ENCODE measurements around the gene ZBTB8A.
"Not testable (repeated sequence)": the region's sequence is repeated elsewhere in the genome, so short reads cannot be mapped to it uniquely, and the experiment has no call there.

The ZBTB8A gene

GRCh38 chr1:32538887-32539583 lies at the start of gene ZBTB8A:
Gene ZBTB8A, plus strand, starts transcription at chr1:32539427. Its CDS starts 53,505 bp downstream, at chr1:32592932.
- DNase-seq (ENCODE audit: low read depth), result no peak

- no peak for DNase-seq (ENCODE audit: low read depth)
Measured at GRCh38 chr1:32489774-32490454, 49.3 kb upstream of the ZBTB8A start.

GRCh38 chr1:32491386-32491785 lies 47.8 kb upstream of the ZBTB8A start:
- no peak for DNase-seq (ENCODE audit: low read depth)

- DNase-seq (ENCODE audit: low read depth), result no peak
Measured at GRCh38 chr1:32494196-32494595, 45.0 kb upstream of the ZBTB8A start.

GRCh38 chr1:32494711-32495337 lies 44.4 kb upstream of the ZBTB8A start:
- DNase-seq (ENCODE audit: low read depth), result no peak

- DNase-seq (ENCODE audit: low read depth), result no peak
Measured at GRCh38 chr1:32496127-32496526, 43.1 kb upstream of the ZBTB8A start.

- DNase-seq (ENCODE audit: low read depth), result no peak
Measured at GRCh38 chr1:32498751-32499150, 40.5 kb upstream of the ZBTB8A start.

GRCh38 chr1:32500387-32501209 lies 38.6 kb upstream of the ZBTB8A start:
- no peak for DNase-seq (ENCODE audit: low read depth)

- DNase-seq (ENCODE audit: low read depth), result no peak
Measured at GRCh38 chr1:32501865-32502264, 37.4 kb upstream of the ZBTB8A start.

GRCh38 chr1:32503153-32503552 lies 36.1 kb upstream of the ZBTB8A start:
- DNase-seq (ENCODE audit: low read depth), result no peak

GRCh38 chr1:32507021-32507420 lies 32.2 kb upstream of the ZBTB8A start:
- DNase-seq (ENCODE audit: low read depth), result no peak

- DNase-seq (ENCODE audit: low read depth), result no peak
Measured at GRCh38 chr1:32508761-32509160, 30.5 kb upstream of the ZBTB8A start.

- DNase-seq (ENCODE audit: low read depth), result no peak
Measured at GRCh38 chr1:32509939-32510338, 29.3 kb upstream of the ZBTB8A start.

GRCh38 chr1:32516402-32516801 lies 22.8 kb upstream of the ZBTB8A start:
- no peak for DNase-seq (ENCODE audit: low read depth)

GRCh38 chr1:32518976-32519375 lies 20.3 kb upstream of the ZBTB8A start:
- DNase-seq (ENCODE audit: low read depth), result no peak

- no peak for DNase-seq (ENCODE audit: low read depth)
Measured at GRCh38 chr1:32521165-32521564, 18.1 kb upstream of the ZBTB8A start.

GRCh38 chr1:32525053-32525452 lies 14.2 kb upstream of the ZBTB8A start:
- DNase-seq (ENCODE audit: low read depth), result no peak

- DNase-seq (ENCODE audit: low read depth), result no peak
Measured at GRCh38 chr1:32525661-32526444, 13.4 kb upstream of the ZBTB8A start.

- not testable (repeated sequence) for DNase-seq (ENCODE audit: low read depth)
Measured at GRCh38 chr1:32528550-32528949, 10.7 kb upstream of the ZBTB8A start.

GRCh38 chr1:32533792-32534327 lies 5.4 kb upstream of the ZBTB8A start:
- DNase-seq (ENCODE audit: low read depth), result no peak

- DNase-seq (ENCODE audit: low read depth), result no peak
Measured at GRCh38 chr1:32536117-32536516, 3.1 kb upstream of the ZBTB8A start.

Measured in stimulated activated CD8-positive, alpha-beta memory T cell treated with anti-CD3 and anti-CD28 coated beads, Interleukin-15, amount 100 ng/mL, for 1 hour (primary cell).